Germinal center (tissue), 1 donor: ENCODE data around the gene TPRKB.
"Not testable (repeated sequence)": the region's sequence is repeated elsewhere in the genome, so short reads cannot be mapped to it uniquely, and the experiment has no call there.

ENCODE experiments used
- DNase-seq: peaks from one replicate; pipeline ENCODE4 v3.0.0; 2012; ENCODE audit warnings: mixed read lengths, low spot score

TPRKB gene

DNA sequence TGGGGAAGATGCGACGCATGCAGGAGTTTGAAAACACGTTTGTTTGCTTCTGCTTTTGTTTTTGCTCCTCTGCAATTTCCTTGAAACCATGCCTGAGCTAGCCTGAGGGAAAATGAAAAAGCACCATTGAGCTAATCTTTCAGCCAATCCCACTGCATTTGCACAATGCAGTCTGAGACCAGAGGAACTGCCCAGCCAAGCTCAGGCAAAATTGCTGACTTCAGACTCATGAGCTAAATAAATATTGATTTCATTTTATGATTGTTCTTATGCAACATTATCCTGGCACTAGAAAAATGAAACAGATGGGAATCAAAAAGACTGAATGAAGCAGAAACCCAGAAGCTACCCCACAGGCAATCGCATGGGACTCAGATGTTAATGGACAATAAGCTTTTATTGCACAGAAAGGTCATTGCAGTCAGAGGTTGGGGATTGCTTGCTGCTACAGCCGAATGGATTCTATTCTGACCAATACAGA is 37.0 kb downstream of the TPRKB start:
- no peak for DNase-seq

DNA sequence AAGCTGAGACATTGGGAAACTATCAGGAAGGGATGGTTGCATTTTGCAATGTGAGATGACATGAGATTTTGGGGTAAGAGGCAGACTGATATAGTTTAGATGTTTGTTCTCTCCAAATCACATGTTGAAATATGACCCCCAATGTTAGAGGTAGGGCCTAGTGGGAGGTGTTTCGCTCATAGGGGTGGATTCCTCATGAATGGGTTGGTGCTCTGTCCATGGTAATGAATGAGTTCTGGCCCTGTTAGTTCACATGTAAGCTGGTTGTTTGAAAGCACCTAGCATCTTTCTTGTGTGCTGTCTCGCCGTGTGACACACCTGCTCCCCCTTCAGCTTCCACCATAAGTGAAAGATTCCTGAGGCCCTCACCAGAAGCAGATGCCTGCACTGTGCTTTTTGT is 37.7 kb downstream of the TPRKB start:
- no peak for DNase-seq

- DNase-seq, result no peak
Measured at GRCh38 chr2:73698101-73698500, 39.0 kb downstream of the TPRKB start.

GRCh38 chr2:73697606-73698005 is 39.5 kb downstream of the TPRKB start:
- DNase-seq, result no peak

- not testable (repeated sequence) for DNase-seq
Measured at GRCh38 chr2:73696985-73697384, 40.2 kb downstream of the TPRKB start.

GRCh38 chr2:73696521-73696920 is 40.6 kb downstream of the TPRKB start:
- not testable (repeated sequence) for DNase-seq

GRCh38 chr2:73690372-73691088 is 46.6 kb downstream of the TPRKB start:
- not testable (repeated sequence) for DNase-seq

DNA sequence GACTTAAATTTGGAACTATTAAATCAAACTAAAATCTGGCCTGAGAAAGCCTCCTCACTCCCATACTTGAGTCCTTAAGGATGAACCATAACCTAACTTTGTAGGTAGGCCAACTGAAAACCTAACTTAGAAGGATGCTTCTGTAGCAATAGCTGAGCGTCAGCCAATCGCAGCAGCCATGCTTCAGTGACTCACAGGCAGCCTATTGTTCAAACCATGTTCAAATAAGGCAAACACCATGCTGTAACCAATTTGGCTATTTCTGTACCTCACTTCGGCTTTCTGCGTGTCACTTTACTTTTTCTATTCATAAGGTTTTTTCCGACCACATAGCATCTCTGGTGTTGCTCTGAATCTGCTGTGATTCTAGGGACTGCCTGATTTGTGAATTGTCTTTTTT is 48.7 kb downstream of the TPRKB start:
- not testable (repeated sequence) for DNase-seq

DNA sequence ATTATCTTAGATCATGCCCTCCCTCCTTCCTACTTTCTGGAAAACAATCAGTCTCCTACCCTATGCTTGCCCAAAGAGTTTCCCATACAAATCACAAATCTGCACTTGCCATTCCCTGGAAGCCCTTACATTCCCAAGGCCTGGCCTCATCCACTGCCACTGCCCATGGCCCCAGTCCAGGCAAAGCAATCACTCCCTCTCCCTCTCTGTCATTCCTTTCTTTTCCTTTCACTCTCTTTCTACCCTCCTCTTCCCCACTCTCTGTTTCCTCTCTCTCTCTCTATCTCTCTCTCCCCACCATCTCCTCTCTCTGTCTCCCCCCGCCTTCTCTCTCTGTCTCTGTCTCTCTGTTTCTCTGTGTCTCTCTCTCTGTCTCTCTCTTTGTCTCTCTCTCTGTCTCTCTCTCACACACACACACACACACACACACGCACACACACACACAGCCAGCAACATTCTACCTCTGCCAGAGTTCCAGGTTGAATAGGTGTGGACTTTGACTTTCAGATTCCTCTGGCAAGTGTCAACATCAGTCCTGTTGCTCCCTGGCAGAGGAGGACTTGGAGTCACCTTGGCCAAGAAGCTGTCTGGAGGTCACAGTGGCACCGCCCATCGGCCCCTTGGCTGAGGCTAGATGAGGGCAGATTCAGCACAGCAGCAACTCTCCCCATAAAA is 51.2 kb downstream of the TPRKB start:
- DNase-seq, result no peak

GRCh38 chr2:73684905-73685304 is 52.2 kb downstream of the TPRKB start:
- DNase-seq, result not testable (repeated sequence)

GRCh38 chr2:73684325-73684724 is 52.8 kb downstream of the TPRKB start:
- DNase-seq, result not testable (repeated sequence)

GRCh38 chr2:73679951-73680571 is 57.1 kb downstream of the TPRKB start:
- not testable (repeated sequence) for DNase-seq
